ENCODE data around the gene PELI2.
A peak's percentile ranks its signal among the peaks of the same experiment; 100 is the strongest.

PELI2 gene

GRCh38 chr14:56328021-56328420, 209.8 kb downstream of the PELI2 start:
- DNase-seq: no peak
- no peak for TF ChIP-seq GATA1 (IDR thresholded peaks at IDR 0.05; ENCODE audit: low read depth, low read length)
- no peak for TF ChIP-seq POLR2A (IDR thresholded peaks at IDR 0.05; ENCODE audit: low read length)

GRCh38 chr14:56331592-56332216, 213.5 kb downstream of the PELI2 start:
- DNase-seq: no peak
- no peak for TF ChIP-seq POLR2A (IDR thresholded peaks at IDR 0.05; ENCODE audit: low read length)
- TF ChIP-seq GATA1 (IDR thresholded peaks at IDR 0.05; ENCODE audit: low read depth, low read length): no peak

DNA sequence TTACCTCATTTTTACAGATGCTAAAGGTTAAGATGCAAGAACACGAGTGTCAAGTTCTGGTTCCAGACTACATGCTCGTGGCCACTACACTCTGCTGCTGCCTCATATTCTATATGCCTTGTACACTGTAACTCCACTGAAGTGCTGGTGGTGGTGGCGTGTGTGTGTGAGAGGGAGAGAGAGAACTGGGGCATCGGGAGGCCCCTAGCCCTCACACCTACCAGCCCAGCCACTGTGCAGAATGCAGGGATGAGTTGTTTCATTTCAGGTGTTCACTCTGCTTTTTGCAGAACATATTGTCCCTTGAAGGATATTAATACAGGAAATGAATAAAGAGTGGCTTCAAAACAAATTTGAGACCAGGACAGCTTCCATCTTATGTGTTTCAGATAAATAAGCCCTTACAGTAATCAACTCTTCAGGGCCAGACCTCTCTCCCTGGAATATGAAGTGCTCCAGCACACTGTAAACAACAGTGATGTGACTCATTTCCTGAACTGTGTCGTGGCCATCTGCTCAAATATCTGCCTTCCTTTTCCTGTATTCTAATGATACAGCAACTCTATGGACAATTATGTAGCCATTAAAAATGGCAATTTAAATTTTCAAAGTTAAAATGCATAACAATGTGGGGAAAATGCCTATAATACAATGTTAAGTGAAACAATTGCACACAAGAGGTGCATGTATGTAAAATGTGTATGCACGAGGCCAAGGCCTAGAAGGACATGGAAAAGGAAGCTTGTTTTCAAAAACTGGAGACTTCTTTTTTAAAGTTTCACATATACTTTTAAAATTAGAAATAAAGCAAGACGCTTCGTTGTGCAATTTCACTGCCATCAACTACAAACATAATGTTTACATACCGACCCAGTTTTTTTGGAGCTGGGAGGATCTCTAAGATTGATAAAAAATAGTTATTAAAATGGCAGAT, 215.4 kb downstream of the PELI2 start:
- TF ChIP-seq POLR2A (IDR thresholded peaks at IDR 0.05; ENCODE audit: low read length): no peak
- no peak for TF ChIP-seq GATA1 (IDR thresholded peaks at IDR 0.05; ENCODE audit: low read depth, low read length)

GRCh38 chr14:56334458-56334857, 216.2 kb downstream of the PELI2 start:
- DNase-seq: no peak
- no peak for TF ChIP-seq GATA1 (IDR thresholded peaks at IDR 0.05; ENCODE audit: low read depth, low read length)
- no peak for TF ChIP-seq POLR2A (IDR thresholded peaks at IDR 0.05; ENCODE audit: low read length)

More for the DNA sequence above, 215.4 kb downstream of the PELI2 start:
- DNase-seq: no peak

GRCh38 chr14:56338674-56339073, 220.5 kb downstream of the PELI2 start:
- TF ChIP-seq POLR2A (IDR thresholded peaks at IDR 0.05; ENCODE audit: low read length): no peak
- TF ChIP-seq GATA1 (IDR thresholded peaks at IDR 0.05; ENCODE audit: low read depth, low read length): no peak
- peak in 1 of 2 experiments; percentile 7 for DNase-seq

DNA sequence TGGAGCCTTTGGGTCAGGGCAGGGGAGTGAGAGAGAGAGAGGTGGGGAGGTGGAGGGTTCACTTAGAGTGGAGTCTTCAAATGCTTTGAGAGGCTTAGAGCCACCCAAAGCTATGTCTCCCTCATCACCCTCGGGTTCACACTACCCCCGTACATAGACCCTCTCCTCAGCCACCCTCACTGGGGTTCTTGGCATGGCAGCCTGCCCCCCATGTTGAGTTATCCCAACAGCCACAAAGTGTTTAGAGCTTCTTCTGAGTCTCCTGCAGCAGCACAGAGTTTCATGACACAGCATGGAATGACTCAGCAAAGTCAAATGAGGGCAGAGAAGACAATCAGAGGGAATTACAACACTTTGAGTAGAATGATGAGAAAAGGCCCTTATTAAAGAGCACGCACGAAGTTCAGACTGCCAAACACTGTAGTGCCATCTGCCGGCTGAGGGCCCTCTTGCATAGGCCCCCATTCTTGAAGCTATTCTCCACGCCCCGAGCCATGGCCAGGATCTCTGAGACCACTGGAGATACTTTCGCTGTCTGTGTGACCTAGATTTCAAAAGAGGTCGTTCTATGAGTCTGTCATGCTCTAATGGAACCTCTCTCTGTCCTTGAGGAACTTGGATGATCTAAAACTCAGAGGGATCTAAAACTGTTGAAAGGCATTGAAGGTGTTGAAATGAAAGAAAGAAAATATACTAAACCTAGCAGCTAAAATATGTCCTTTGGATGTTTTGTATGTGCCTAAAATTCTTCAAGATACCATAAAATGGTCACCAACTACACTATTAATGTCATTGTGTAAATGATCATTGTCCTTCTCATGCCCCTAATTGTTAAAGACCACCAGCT, 221.9 kb downstream of the PELI2 start:
- TF ChIP-seq GATA1 (IDR thresholded peaks at IDR 0.05; ENCODE audit: low read depth, low read length) (no peak), POLR2A (IDR thresholded peaks at IDR 0.05; ENCODE audit: low read length) (no peak)
- DNase-seq: peak; percentile 81 to 86

DNA sequence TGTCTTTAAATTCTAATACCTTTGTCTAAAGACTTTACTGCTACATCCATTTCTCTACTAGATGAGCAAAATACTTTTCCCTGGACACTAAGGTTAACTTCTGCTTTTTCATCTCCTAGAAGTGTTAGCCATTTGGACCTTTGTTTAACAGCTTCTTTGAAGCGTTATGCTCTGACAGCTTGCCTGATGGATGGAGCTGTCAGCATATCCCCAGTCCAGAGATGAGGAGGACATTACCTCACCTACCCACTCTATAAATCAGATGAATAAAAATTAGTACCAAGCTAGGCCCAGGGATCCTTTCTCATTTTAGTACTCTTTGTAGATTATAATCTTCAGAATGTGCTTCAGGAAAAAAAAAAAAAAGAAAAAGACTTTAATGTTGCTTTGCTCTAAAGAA, 222.7 kb downstream of the PELI2 start:
- no peak for TF ChIP-seq GATA1 (IDR thresholded peaks at IDR 0.05; ENCODE audit: low read depth, low read length)
- no peak for TF ChIP-seq POLR2A (IDR thresholded peaks at IDR 0.05; ENCODE audit: low read length)
- no peak for DNase-seq

DNA sequence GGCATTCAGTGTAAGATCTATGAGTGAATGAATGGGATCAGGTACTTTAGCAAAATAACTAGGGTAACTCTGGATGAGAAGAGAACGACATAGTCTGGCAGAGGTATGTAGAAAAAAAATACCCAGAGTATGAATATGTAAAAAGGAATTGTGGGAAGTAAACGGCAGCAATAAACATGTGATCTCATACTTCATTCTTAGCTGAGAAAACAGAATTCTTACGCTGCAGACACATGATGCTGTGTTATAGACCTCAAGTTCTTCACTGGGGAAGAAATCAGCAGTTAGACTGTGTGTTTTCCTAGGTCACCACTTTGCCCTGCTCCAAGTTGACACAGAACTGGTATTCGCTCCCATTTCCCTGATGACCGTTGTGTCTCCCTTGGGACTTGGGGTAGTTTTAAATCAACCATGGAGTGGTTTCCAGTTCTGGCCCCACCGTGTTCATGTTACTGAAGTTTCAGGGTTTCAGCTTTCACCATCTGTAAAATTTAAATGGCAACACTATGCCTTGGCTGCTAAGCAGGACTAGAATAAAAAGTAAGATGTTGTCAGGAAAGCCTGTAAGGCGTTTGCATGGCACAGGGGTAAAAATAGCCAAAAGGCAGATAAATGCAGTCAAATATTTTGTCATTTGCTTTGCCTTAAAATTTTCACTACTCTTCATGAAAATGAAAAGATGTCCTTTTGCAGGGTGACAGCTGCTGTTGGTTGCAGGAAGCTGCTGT, 223.7 kb downstream of the PELI2 start:
- DNase-seq: peak in 1 of 2 experiments; percentile 9
- TF ChIP-seq POLR2A (IDR thresholded peaks at IDR 0.05; ENCODE audit: low read length) (no peak), GATA1 (IDR thresholded peaks at IDR 0.05; ENCODE audit: low read depth, low read length) (no peak)

DNA sequence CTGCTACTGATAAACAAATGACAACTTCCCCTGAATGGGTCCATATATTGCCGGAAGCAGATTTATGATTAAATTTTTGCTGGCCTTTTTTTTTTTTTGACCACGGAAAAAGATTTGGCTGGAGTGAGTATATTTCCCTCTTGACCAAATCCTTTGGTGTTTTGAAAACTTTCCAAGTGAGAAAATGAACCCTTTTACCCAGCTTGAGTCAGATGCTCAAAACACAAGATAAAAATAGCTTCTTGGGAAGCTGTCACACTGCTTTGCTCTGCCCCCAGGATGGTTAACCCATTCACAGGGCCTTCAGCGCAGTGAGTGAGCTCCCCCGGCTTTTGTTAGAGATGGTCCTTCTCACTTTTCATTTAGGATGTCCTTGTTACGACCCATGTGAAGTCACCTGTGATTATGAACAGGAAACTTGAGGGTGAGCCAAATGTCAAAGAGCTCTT, 224.3 kb downstream of the PELI2 start:
- no peak for DNase-seq
- TF ChIP-seq POLR2A (IDR thresholded peaks at IDR 0.05; ENCODE audit: low read length): no peak
- TF ChIP-seq GATA1 (IDR thresholded peaks at IDR 0.05; ENCODE audit: low read depth, low read length): no peak

DNA sequence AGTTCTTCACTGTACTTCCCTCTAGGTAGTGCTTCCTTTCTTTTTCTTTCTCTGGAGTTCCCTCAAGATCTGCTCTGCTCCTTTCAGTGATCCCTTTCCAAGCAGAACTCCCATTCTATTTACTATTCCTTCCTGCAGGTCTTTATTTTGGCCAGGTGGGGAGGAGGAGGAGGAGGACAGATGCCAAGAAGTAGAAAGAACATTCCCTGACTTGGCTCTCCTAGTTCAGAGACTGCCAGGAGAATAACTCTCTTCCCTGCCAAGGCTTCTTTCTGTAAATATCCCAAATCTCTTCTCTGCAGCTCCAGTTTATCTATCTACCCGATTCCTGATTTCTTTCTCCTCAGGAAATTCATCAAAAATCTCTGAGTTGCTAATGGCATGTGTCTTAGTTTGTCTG, 231.7 kb downstream of the PELI2 start:
- DNase-seq: no peak

More for the DNA sequence above, 231.7 kb downstream of the PELI2 start:
- TF ChIP-seq GATA1 (IDR thresholded peaks at IDR 0.05; ENCODE audit: low read depth, low read length): no peak
- TF ChIP-seq POLR2A (IDR thresholded peaks at IDR 0.05; ENCODE audit: low read length): no peak
